A673 (cell line): ENCODE data around the gene RASL11B.

Source experiments
- EZH2 ChIP-seq: fragments of 200-600 bp; sonication (generic); IDR thresholded peaks from 2 replicates; pipeline ENCODE4 v1.6.1; 2017; ENCODE audit warnings: borderline replicate concordance, low read depth, mild to moderate bottlenecking, mixed read lengths, antibody characterized with exemption, low read length; ENCODE audit not compliant: poor library complexity, severe bottlenecking
- TF ChIP-seq, protein P1 (sequence below): fragments of 300-800, 200-600 bp; sonication (generic); conservative IDR thresholded peaks from 2 replicates; pipeline ENCODE4 v1.5.1; 2017; ENCODE audit warnings: low read depth, mild to moderate bottlenecking, antibody characterized with exemption, low read length, moderate library complexity, mixed read lengths

DNA sequence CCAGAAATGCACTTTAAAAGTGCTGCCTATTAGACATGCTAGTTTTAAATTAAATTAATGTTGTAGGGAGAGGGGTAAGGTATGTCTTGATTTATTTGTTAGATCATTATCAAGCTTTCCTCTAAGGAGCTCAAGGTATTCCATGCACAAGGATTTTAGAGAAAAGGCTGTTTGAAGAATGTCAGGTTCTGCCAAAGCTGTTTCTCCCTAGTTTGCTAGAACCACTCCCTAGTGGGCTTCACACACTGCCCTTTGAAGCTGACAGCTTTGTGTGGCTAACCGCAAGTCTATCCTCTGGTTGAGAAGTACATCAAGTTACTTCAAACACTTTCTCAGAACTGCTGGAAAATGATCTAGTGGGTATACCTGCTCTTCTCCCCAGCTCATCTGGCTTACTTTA, 32.3 kb downstream of the RASL11B start:
- TF ChIP-seq, protein P1, sequence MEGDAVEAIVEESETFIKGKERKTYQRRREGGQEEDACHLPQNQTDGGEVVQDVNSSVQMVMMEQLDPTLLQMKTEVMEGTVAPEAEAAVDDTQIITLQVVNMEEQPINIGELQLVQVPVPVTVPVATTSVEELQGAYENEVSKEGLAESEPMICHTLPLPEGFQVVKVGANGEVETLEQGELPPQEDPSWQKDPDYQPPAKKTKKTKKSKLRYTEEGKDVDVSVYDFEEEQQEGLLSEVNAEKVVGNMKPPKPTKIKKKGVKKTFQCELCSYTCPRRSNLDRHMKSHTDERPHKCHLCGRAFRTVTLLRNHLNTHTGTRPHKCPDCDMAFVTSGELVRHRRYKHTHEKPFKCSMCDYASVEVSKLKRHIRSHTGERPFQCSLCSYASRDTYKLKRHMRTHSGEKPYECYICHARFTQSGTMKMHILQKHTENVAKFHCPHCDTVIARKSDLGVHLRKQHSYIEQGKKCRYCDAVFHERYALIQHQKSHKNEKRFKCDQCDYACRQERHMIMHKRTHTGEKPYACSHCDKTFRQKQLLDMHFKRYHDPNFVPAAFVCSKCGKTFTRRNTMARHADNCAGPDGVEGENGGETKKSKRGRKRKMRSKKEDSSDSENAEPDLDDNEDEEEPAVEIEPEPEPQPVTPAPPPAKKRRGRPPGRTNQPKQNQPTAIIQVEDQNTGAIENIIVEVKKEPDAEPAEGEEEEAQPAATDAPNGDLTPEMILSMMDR, result no peak
- no peak for TF ChIP-seq EZH2
